Urinary bladder (tissue), 4 donors: ENCODE data around the gene ABO. TPM values are rescaled to one million over a fixed set of nuclear protein-coding genes. Genes with fewer than 3 reads are reported as not detected.
"Not testable (repeated sequence)": the region's sequence is repeated elsewhere in the genome, so short reads cannot be mapped to it uniquely, and the experiment has no call there.

Source experiments
- DNase-seq: peaks from one replicate; pipeline ENCODE4 v3.0.0-alpha.2; 2015; ENCODE audit errors: extremely low spot score
- H3K27ac ChIP-seq: one replicate; pipeline ENCODE4 v1.5.1; 2013; ENCODE audit warnings: low read depth, mild to moderate bottlenecking, moderate library complexity
- H3K36me3 ChIP-seq: one replicate; pipeline ENCODE4 v1.6.1; 2013; ENCODE audit warnings: mild to moderate bottlenecking, moderate library complexity; ENCODE audit not compliant: insufficient read depth
- H3K4me1 ChIP-seq: one replicate; pipeline ENCODE4 v1.6.1; 2013; ENCODE audit warnings: mild to moderate bottlenecking, moderate library complexity; ENCODE audit not compliant: insufficient read depth
- H3K4me3 ChIP-seq: one replicate; pipeline ENCODE4 v1.5.1; 2013; ENCODE audit warnings: low read depth, low read length
- WGBS: extraction: QIAGEN DNeasy Blood & Tissue Kit; methylation state at CpG from one replicate; pipeline ENCODE4 v1.1.7; 2013; 5-methylcytosine and 5-hydroxymethylcytosine counted together
- polyA plus RNA-seq: library from polyadenylated mRNA; stranded (reverse); fragments of 200-250 nt; gene quantifications from one replicate; pipeline ENCODE4 v1.2.3, GENCODE V29; 2013
- total RNA-seq: library from RNA; depleted of rRNA; stranded (reverse); fragments of >200 nt; gene quantifications from one replicate; pipeline ENCODE4 v1.2.3, GENCODE V29; 2014
- donor health status: healthy with polysubstance abuse.
- donor health status: healthy.

ABO gene
- total and polyA plus RNA-seq, 2 donors = 1.4 to 1.9 TPM

- no peaks in the 10 kb centered on the region for H3K36me3 ChIP-seq
- no peaks in the 10 kb centered on the region for H3K4me1 ChIP-seq
- H3K27ac ChIP-seq = no peak overlapping the region
- DNase-seq = no peak
- H3K4me3 ChIP-seq = no peak overlapping the region
- WGBS = 88% methylated on average over 11 of the region's 11 CpGs
Observed at GRCh38 chr9:133227242-133227860, 47.6 kb downstream of the ABO start.

- Histone ChIP-seq H3K27ac (no peak overlapping the region), H3K4me3 (no peak overlapping the region), H3K36me3 (no peaks in the 10 kb centered on the region), H3K4me1 (no peaks in the 10 kb centered on the region)
- DNase-seq = no peak
- 71% methylated on average over 25 of the region's 25 CpGs for WGBS
Observed at GRCh38 chr9:133226219-133227171, 48.5 kb downstream of the ABO start.

DNA sequence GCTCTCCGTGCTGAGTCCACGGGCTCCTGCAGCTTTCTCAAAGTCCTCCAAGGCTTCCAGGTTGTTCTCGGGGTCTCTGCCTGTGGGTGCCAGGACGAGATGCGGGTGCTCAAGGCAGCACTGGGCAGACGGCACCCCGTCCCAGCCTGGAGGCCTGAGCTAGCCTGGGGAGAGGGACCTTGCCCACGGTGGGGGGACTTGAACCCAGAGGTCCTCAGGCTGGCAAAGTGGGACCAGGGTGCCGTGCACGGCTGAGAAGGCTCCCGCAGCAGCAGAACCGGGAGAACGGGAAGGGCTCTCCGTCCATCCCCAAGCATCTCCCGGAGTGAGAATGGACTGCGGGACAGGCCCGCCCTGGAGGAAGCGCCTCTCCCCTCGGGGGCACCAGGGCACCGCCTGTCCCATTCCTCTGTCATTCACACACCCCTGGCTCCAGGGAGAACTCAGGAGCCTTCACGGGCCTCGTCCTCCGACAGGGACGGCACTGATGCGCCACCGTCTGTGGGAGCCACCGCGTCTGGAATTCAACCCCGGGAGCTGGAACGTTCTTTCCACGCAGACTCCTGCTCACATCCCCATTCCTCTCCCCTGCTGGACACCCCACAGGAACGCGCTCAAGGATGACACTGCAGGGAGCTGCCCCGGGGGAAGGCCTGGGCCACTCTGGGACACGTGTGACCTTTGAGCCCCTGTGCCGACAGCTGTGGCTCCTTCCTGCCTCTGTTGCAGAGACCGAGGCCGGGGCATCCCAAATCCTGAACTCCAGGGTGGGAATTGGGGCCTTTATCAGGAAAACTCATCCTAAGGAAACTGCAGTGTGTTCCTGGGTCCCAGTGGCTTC, 49.6 kb downstream of the ABO start:
- no peaks in the 10 kb centered on the region for H3K36me3 ChIP-seq
- WGBS = 71% methylated on average over 38 of the region's 38 CpGs
- DNase-seq = no peak
- H3K27ac ChIP-seq = no peak overlapping the region
- no peak overlapping the region for H3K4me3 ChIP-seq
- no peaks in the 10 kb centered on the region for H3K4me1 ChIP-seq

DNA sequence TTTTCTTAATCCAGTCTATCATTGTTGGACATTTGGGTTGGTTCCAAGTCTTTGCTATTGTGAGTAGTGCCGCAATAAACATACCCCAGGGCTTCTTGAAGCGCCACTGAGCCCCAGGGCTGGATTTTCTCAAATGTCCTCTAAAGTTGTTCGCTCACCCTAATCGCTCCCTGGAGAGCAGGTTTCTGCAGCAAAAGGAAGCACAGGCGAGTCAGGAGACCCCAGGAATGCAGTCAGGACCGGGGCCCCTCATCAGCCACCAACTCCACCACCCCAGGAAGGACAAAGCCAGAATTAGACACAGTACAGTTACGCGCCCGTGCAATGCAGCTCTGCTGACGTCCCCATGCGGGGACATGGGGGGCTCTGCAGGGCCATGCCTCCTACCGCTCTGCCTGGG, 50.2 kb downstream of the ABO start:
- Histone ChIP-seq H3K4me3 (no peak overlapping the region), H3K36me3 (no peaks in the 10 kb centered on the region), H3K4me1 (no peaks in the 10 kb centered on the region), H3K27ac (no peak overlapping the region)
- DNase-seq = no peak
- WGBS = 79% methylated on average over 12 of the region's 12 CpGs

DNA sequence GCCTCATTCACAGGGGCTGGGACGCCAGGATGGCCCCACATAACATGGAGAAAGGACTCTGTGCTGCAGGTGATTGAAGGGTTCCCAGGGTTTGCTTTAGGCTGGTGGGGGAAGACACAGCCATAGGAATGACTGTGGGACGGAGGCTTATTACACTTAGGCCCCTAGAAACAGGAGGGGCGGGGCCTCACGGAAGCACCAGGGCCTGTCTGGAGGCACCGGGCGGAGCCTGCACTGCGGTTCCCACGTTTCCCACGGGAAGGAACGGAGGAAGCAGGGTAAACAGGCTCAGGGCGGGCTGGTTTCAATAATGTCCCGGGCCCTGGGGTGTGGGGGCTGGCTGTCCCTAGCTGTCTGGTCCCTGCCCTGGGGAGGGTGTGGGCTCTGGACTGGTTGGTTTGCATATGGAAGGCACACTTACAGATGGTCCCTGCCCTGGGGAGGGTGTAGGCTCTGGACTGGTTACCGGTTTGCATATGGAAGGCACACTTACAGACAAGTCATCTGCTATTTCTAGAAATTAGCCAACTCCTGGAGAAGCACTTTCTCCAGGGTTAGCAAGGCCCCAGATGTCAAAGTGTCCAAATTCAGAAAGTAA, 51.7 kb downstream of the ABO start:
- 24% methylated on average over 13 of the region's 13 CpGs for WGBS
- DNase-seq, H3K4me3 ChIP-seq, H3K27ac ChIP-seq, H3K4me1 ChIP-seq, H3K36me3 ChIP-seq: not testable (repeated sequence)

DNA sequence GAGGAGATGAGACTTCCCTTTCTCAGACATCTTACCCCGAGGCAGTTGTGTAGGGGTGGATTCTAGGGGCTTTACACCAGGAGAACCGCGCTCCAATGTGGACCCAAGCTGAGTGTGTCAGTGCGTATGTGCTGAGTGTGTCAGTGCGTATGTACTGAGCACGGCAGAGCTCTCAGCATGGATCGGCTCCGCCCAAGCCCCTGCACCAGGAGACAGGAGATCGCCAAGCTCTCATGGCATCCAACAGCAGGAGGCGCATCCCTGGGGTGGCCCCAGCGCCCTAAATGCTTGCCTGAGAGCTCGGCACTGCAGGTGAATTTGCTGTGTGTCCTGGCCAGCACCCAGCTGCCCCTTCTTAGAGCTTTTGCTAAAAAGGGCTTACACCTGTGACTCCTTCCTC, 53.0 kb downstream of the ABO start:
- DNase-seq, H3K4me3 ChIP-seq, H3K4me1 ChIP-seq, H3K36me3 ChIP-seq, H3K27ac ChIP-seq: not testable (repeated sequence)
- 76% methylated on average over 12 of the region's 12 CpGs for WGBS

DNA sequence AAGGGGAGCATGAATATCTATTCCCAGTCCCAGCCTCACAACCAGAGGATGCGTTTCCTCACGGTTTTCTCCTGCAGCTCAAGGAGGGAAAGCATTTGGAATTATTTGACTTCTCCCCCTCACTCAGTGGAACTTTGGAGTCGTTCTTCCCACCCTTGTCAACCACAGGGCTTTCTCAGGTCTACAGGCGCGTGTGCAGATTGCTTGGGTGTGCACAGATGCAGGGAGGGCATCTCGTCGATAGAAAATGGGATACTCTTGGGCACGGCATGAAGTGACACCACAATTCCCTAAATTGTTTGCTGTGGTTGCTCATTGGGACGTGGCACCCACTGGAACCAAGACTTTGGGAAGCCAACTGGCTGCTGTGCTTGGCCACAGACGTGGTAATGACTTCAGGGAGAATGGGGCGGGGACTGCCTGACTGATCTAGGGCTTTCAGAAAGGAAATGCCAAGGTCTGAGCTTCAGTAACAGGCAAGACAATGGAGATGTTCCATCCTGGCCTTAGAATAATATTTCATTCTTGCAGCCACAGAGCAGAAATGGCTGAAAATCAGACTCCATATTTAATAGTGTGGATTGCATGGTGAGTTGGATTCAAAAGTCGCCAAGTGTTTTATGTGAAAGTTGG, 53.7 kb downstream of the ABO start:
- DNase-seq = no peak
- H3K27ac ChIP-seq = no peak overlapping the region
- no peaks in the 10 kb centered on the region for H3K4me1 ChIP-seq
- 73% methylated on average over 12 of the region's 12 CpGs for WGBS
- H3K4me3 ChIP-seq = no peak overlapping the region
- H3K36me3 ChIP-seq = no peaks in the 10 kb centered on the region

DNA sequence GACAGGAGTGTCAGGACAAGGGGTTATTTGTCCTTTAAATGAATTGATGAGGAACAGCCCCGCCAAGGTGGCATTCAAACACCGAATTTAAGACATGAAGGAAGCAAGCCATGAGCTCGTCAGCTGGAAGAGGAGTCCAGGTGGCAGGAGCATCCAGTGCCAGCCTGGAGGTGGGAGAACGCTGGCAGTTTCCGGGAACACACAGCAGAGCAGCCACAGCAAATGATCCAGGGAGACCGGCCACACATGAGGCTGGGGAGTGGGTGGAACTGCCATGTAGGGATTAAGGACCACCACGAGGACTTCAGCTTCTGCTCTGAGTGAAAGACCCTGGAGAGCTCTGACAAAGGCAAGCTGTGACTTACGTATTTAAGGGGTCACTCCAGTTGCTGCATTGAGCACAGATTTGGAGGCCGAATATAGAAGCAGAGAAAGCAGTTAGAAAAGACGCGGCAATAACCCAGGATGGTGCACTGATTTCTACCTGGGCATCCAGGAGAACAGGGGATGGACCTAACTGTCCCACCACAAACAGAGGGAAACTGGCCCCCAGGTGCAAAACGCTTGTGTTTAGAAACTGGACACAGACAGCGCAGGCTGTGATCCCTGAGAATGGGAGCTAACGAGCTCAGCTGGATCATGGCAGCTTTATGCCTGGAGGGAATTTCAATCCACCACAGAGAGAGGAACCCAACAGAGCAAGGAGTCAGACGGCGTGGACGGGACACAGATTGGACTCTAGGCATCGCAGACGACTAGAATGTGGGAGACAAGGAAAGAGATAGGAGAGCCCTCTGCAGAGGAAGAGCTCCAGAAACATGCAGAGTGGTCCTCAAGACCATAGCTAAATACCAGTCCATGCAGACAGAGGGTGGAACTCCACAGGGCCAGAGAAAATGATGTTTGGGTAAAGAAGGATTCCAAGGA, 56.7 kb downstream of the ABO start:
- H3K4me1 ChIP-seq, H3K27ac ChIP-seq, DNase-seq, H3K36me3 ChIP-seq, H3K4me3 ChIP-seq: not testable (repeated sequence)
- 71% methylated on average over 19 of the region's 19 CpGs for WGBS

DNA sequence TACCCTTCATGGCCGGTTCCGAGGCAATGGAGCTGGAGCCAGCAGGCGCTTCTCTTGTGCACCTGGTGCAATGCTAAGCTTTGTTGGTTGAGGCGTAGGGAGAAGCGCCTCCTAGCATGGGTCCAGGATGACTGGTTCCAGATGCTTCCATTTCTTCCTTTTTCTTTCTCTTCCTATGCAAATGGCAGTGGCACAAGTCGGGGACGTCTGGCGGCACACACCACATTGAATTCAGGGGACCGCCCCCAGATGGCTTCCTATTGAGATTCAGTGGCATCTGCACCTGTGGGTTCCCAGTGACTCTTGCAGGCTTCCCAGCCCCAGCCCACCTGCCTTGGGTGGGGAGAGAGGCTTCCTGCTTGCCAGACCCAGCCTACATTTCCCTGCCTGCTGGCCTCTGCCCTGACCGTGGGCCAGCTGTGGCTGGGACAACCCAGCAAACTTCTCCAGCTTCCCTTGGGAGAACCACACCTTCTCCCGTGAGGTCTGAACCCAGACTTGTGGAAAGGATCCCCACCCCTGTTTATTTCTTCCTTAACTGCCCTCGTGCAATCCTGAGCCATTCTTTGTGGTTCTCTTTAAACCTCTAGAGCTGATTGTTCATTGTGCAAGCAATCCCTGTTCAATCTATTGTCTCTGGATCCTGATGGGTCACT, 57.5 kb downstream of the ABO start:
- WGBS = 68% methylated on average over 12 of the region's 12 CpGs
- H3K4me1 ChIP-seq, H3K4me3 ChIP-seq, H3K36me3 ChIP-seq, DNase-seq, H3K27ac ChIP-seq: not testable (repeated sequence)

- not testable (repeated sequence) for H3K4me3 ChIP-seq, H3K4me1 ChIP-seq, H3K27ac ChIP-seq, H3K36me3 ChIP-seq, DNase-seq
- WGBS = 48% methylated on average over 4 of the region's 4 CpGs
Observed at GRCh38 chr9:133214276-133214675, 60.7 kb downstream of the ABO start.

- WGBS = 88% methylated on average over 7 of the region's 7 CpGs
- no peaks in the 10 kb centered on the region for H3K36me3 ChIP-seq
- H3K27ac ChIP-seq = no peak overlapping the region
- H3K4me3 ChIP-seq = no peak overlapping the region
- H3K4me1 ChIP-seq = no peaks in the 10 kb centered on the region
- no peak for DNase-seq
Observed at GRCh38 chr9:133210609-133211008, 64.4 kb downstream of the ABO start.

- no peak for DNase-seq
- Histone ChIP-seq H3K4me3 (no peak overlapping the region), H3K4me1 (no peaks in the 10 kb centered on the region), H3K27ac (no peak overlapping the region), H3K36me3 (no peaks in the 10 kb centered on the region)
- WGBS = 60% methylated on average over 7 of the region's 7 CpGs
Observed at GRCh38 chr9:133210202-133210532, 64.8 kb downstream of the ABO start.
